Astrocyte of the spinal cord (primary cell): ENCODE measurements around the gene CYP4V2.

ENCODE experiments used
- DNase-seq: peaks from one replicate; pipeline ENCODE4 v3.0.0; 2011; ENCODE audit warnings: low read depth, low spot score
- H3K4me3 ChIP-seq: 2 replicates; pipeline ENCODE4 v1.5.1; 2011; ENCODE audit warnings: low read depth, mild to moderate bottlenecking, low read length, moderate library complexity
- in situ Hi-C: cut with HindIII; loops from 2 replicates; pipeline ENCODE4 v1.10.0; 2017; ENCODE audit warnings: low sequenced_read_pairs
- TF ChIP-seq, protein P1 (sequence below): IDR thresholded peaks from 2 replicates; pipeline ENCODE4 v1.5.1; 2012; ENCODE audit warnings: low read depth, mild to moderate bottlenecking, low read length, inconsistent platforms

CYP4V2 gene

DNA sequence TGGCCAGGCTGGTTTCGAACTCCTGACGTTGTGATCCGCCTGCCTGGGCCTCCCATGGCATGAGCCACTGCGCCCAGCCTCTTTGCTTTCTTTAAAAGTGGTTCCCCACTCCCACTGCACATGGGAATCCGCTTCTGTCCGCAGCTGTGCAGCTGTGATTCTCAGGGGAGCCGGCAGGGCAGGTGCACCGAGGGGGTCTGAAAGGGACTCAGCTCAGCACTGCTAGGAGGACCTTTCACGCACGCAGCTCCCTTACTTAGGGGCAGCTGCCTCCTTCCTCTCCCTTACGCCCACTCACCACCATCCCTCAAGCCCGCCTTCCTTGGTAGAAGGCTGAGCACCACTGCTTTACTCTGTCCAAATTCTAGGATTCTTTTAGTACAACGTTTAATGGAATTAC is 40.4 kb upstream of the CYP4V2 start:
- in situ Hi-C loops = no loop called here
- no peak for DNase-seq
- TF ChIP-seq, protein P1, sequence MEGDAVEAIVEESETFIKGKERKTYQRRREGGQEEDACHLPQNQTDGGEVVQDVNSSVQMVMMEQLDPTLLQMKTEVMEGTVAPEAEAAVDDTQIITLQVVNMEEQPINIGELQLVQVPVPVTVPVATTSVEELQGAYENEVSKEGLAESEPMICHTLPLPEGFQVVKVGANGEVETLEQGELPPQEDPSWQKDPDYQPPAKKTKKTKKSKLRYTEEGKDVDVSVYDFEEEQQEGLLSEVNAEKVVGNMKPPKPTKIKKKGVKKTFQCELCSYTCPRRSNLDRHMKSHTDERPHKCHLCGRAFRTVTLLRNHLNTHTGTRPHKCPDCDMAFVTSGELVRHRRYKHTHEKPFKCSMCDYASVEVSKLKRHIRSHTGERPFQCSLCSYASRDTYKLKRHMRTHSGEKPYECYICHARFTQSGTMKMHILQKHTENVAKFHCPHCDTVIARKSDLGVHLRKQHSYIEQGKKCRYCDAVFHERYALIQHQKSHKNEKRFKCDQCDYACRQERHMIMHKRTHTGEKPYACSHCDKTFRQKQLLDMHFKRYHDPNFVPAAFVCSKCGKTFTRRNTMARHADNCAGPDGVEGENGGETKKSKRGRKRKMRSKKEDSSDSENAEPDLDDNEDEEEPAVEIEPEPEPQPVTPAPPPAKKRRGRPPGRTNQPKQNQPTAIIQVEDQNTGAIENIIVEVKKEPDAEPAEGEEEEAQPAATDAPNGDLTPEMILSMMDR = no peak
- no peak overlapping the region for H3K4me3 ChIP-seq

GRCh38 chr4:186151499-186151898 is 39.9 kb upstream of the CYP4V2 start:
- DNase-seq = no peak
- H3K4me3 ChIP-seq = no peak overlapping the region
- TF ChIP-seq, protein P1 = no peak
- in situ Hi-C loops = no loop called here

DNA sequence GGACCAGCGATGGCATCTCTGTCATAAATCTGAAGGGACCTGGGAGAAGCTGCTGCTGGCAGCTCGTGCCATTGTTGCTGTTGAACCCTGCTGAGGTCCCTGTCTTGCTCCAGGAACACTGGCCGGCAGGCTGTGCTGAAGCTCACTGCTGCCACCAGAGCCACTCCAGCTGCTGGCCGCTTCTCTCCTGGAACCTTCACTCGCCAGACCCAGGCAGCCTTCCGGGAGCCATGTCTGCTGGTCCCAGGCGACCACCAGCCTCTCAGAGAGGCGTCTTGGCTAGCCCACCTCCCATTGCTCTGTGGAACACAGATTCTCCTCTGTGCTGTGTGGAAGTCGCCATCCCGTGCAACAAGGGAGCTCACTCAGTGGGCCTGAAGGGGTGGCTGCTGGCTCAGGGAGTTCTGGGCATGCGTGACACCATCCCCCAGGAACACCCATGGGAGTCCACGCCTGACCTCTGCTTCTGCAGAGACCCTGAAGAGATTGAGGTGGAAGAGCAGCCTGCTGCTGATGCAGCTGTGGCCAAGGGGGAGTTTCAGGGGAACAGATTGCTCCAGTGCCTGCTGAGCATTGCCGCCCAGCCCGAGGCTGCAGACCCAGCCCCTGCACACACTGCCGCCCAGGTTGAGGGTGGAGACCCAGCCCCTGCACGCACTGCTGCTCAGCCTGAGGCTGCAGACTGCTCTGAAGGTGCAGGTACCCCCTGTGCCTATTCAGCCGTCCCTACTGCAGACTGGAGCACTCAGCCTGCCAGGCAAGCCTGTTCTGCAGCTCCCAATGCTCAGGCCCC is 33.1 kb upstream of the CYP4V2 start:
- no peak overlapping the region for H3K4me3 ChIP-seq
- in situ Hi-C loops = no loop called here
- TF ChIP-seq, protein P1 = no peak
- DNase-seq = no peak

GRCh38 chr4:186158966-186159365 is 32.4 kb upstream of the CYP4V2 start:
- TF ChIP-seq, protein P1 = no peak
- no peak overlapping the region for H3K4me3 ChIP-seq
- in situ Hi-C loops = no loop called here
- no peak for DNase-seq

- no peak overlapping the region for H3K4me3 ChIP-seq
- no peak for DNase-seq
- TF ChIP-seq, protein P1 = no peak
- in situ Hi-C loops = no loop called here
These were observed 31.8 kb upstream of the CYP4V2 start for GRCh38 chr4:186159613-186160012.

- TF ChIP-seq, protein P1 = no peak
- in situ Hi-C loops = no loop called here
- H3K4me3 ChIP-seq = no peak overlapping the region
- no peak for DNase-seq
These were observed 30.2 kb upstream of the CYP4V2 start for GRCh38 chr4:186161138-186161537.
